HepG2 (cell line): ENCODE measurements around the gene NFATC2. TPM values are rescaled to one million over a fixed set of nuclear protein-coding genes. Genes with fewer than 3 reads are reported as not detected.

ENCODE experiments used
- ATAC-seq: fragments of 200-7000 bp; cut with Tn5 transposase; 3 replicates; pipeline ENCODE4 v1.9.1; 2020; ENCODE audit warnings: mild to moderate bottlenecking, moderate library complexity
- BruUV-seq: library from RNA; stranded (reverse); fragments of 400-500 nt; replicated peaks from 2 replicates; lab custom pipeline; 2021; lab: Mats Ljungman, UMichigan
- CTCF ChIA-PET: fragments of 300-600 bp; formaldehyde crosslinking; extraction: SDS; loops from one replicate; lab custom pipeline; 2021; ENCODE audit warnings: low total read pairs, inconsistent platforms, low intra/inter-chr PET ratio; lab: Yijun Ruan, JAX
- POLR2A ChIA-PET: fragments of 350-600 bp; sonication (Branson Sonifier 250); formaldehyde crosslinking; loops from one replicate; lab custom pipeline; 2020; ENCODE audit warnings: antibody characterized with exemption, inconsistent platforms; lab: Yijun Ruan, JAX
- DNase-seq: peaks from one replicate; pipeline ENCODE4 v3.0.0-alpha.2; 2015; ENCODE audit warnings: low spot score
- FAIRE-seq: peaks from 3 replicates; lab custom pipeline; 2011; peaks lifted over from hg19 to GRCh38; lab: Jason Lieb, UNC
- H2AFZ ChIP-seq: one replicate; pipeline ENCODE4 v1.6.1; 2011; ENCODE audit warnings: low read length, inconsistent platforms
- H3K27ac ChIP-seq: fragments of 300-600 bp; 3 replicates; pipeline ENCODE4 v1.8.0; 2011; ENCODE audit warnings: mixed run types, mild to moderate bottlenecking, mixed read lengths, low read length, inconsistent platforms; ENCODE audit not compliant: insufficient read depth; ENCODE audit errors: extremely low read length
- H3K27me3 ChIP-seq, 2 experiments: fragments of 200-600 bp in 1 of 2; 2 replicates in 1 of 2; 3 replicates in 1 of 2; pipeline versions ENCODE4 v1.6.0 to v1.8.0; 2011; ENCODE audit warnings: low read length in 2 of 2, mild to moderate bottlenecking in 2 of 2, moderate library complexity in 2 of 2, inconsistent platforms in 1 of 2; ENCODE audit not compliant: insufficient read depth in 2 of 2, control insufficient read depth in 1 of 2
- H3K36me3 ChIP-seq, 2 experiments: fragments of 200-600 bp in 1 of 2; replicated peaks in 1 of 2; 2 replicates in 1 of 2; 3 replicates in 1 of 2; pipeline versions ENCODE4 v1.5.1 to v1.8.0; 2011; ENCODE audit warnings: low read length in 2 of 2, inconsistent platforms in 1 of 2; ENCODE audit not compliant: insufficient read depth in 2 of 2, control insufficient read depth in 1 of 2
- H3K4me1 ChIP-seq: 2 replicates; pipeline ENCODE4 v1.5.1; 2012; ENCODE audit warnings: low read length, inconsistent platforms; ENCODE audit not compliant: insufficient read depth
- H3K4me2 ChIP-seq: 2 replicates; pipeline ENCODE4 v1.6.0; 2011; ENCODE audit warnings: low read depth, low read length, inconsistent platforms
- H3K4me3 ChIP-seq, 3 experiments: fragments of 200-600 bp in 1 of 3; sonication (generic), shearing (Covaris generic) in 1 of 3; replicated peaks in 1 of 3; 2 replicates each; pipeline ENCODE4 v1.5.1; 2011 to 2016; ENCODE audit warnings: low read length in 3 of 3, inconsistent platforms in 2 of 3, low read depth in 2 of 3, mild to moderate bottlenecking in 2 of 3, control low read depth in 1 of 3, mixed read lengths in 1 of 3; ENCODE audit not compliant: insufficient read depth in 1 of 3
- H3K79me2 ChIP-seq: one replicate; pipeline ENCODE4 v1.6.1; 2011; ENCODE audit warnings: low read length, inconsistent platforms; ENCODE audit not compliant: insufficient read depth
- H3K9ac ChIP-seq: 2 replicates; pipeline ENCODE4 v1.6.0; 2011; ENCODE audit warnings: mild to moderate bottlenecking, low read depth, low read length, inconsistent platforms; ENCODE audit not compliant: insufficient read depth
- H3K9me3 ChIP-seq: 2 replicates; pipeline ENCODE4 v1.5.1; 2012; ENCODE audit warnings: mild to moderate bottlenecking, low read length
- H4K20me1 ChIP-seq: 2 replicates; pipeline ENCODE4 v1.6.0; 2011; ENCODE audit warnings: inconsistent platforms, mild to moderate bottlenecking, low read length, moderate library complexity; ENCODE audit not compliant: insufficient read depth
- CSRNP1 ChIP-seq: sonication (generic); formaldehyde crosslinking; IDR thresholded peaks from 2 replicates; pipeline ENCODE4 v1.8.1; 2023; ENCODE audit warnings: mild to moderate bottlenecking, missing genetic modification reagents
- DMTF1 ChIP-seq: sonication (generic); formaldehyde crosslinking; IDR thresholded peaks from 2 replicates; pipeline ENCODE4 v1.4.0; 2020; ENCODE audit warnings: mild to moderate bottlenecking, missing genetic modification reagents
- FOXA3 ChIP-seq: IDR thresholded peaks from 2 replicates; pipeline ENCODE4 v1.6.1; 2016; ENCODE audit warnings: missing genetic modification reagents, missing compliant biosample characterization
- HDAC1 ChIP-seq: sonication (generic); formaldehyde crosslinking; IDR thresholded peaks from 2 replicates; pipeline ENCODE4 v1.5.1; 2020; ENCODE audit warnings: mild to moderate bottlenecking, missing genetic modification reagents
- SSRP1 ChIP-seq: IDR thresholded peaks from 2 replicates; pipeline ENCODE4 v1.6.1; 2016; ENCODE audit warnings: control low read depth
- ZFP37 ChIP-seq: sonication (generic); formaldehyde crosslinking; IDR thresholded peaks from 2 replicates; pipeline ENCODE4 v1.4.0; 2020; ENCODE audit warnings: missing genetic modification reagents, borderline replicate concordance
- ZFP41 ChIP-seq: sonication (generic); formaldehyde crosslinking; IDR thresholded peaks from 2 replicates; pipeline ENCODE4 v1.4.0; 2020; ENCODE audit warnings: mild to moderate bottlenecking, missing genetic modification reagents, borderline replicate concordance
- ZNF121 ChIP-seq: sonication (generic); formaldehyde crosslinking; IDR thresholded peaks from 2 replicates; pipeline ENCODE4 v1.5.0; 2020; ENCODE audit warnings: mild to moderate bottlenecking, missing genetic modification reagents
- ZNF234 ChIP-seq: sonication (generic); formaldehyde crosslinking; conservative IDR thresholded peaks from 2 replicates; pipeline ENCODE4 v1.5.1; 2020; ENCODE audit warnings: mild to moderate bottlenecking, missing genetic modification reagents
- ZNF251 ChIP-seq: sonication (generic); formaldehyde crosslinking; IDR thresholded peaks from 2 replicates; pipeline ENCODE4 v1.9.0; 2021; ENCODE audit warnings: mild to moderate bottlenecking, missing genetic modification reagents
- ZNF652 ChIP-seq: IDR thresholded peaks from 2 replicates; pipeline ENCODE4 v1.6.1; 2016; ENCODE audit warnings: low read depth, borderline replicate concordance
- WGBS: methylation state at CpG from one replicate; pipeline ENCODE4 v1.1.6; 2017; ENCODE audit warnings: low lambda C conversion rate; 5-methylcytosine and 5-hydroxymethylcytosine counted together
- in situ Hi-C: cut with HindIII; loops from 2 replicates; pipeline ENCODE4 v1.10.0; 2017; ENCODE audit warnings: low pct_unique_long_range_greater_than_20kb; ENCODE audit not compliant: extremely low pct_ligation_motif_present
- intact Hi-C: fragments of 100-400 bp; cut with micrococcal nuclease; formaldehyde crosslinking; loops from one replicate; pipeline ENCODE4 v1.10.0; 2022; ENCODE audit not compliant: unreplicated experiment
- polyA plus RNA-seq, 8 experiments: library from polyadenylated mRNA; depleted of rRNA in 3 of 8; stranded (reverse) in 7 of 8; unstranded in 1 of 8; fragments of >200 nt; fragmentation: Illumina TruSeq in 4 of 8; extraction: Trizol in 4 of 8; gene quantifications; 2 replicates each; pipeline versions ENCODE4 v1.2.1 to v1.2.3, GENCODE V29; 2011 to 2016; ENCODE audit warnings: low read depth in 4 of 8, missing spikeins in 1 of 8, mixed read lengths in 1 of 8; ENCODE audit not compliant: insufficient read depth in 1 of 8
- total RNA-seq, 5 experiments: library from RNA; depleted of rRNA; stranded (reverse); fragments of >200 nt; fragmentation: Illumina TruSeq; extraction: Trizol; gene quantifications; 2 replicates each; pipeline ENCODE4 v1.2.3, GENCODE V29; 2016; ENCODE audit warnings: low read depth in 1 of 5

Gene NFATC2
- total and polyA plus RNA-seq, 2 of the 13 experiments (the other 11 are each of a cell fraction or from before 2014, with no cell fraction given) = 1.9 to 3.3 TPM

- no peak overlapping the region for H3K4me2 ChIP-seq
- ATAC-seq (no peak), FAIRE-seq (no peak)
Observed at GRCh38 chr20:51362254-51362653, 180.3 kb downstream of the NFATC2 start.

More at GRCh38 chr20:51362254-51362653, 180.3 kb downstream of the NFATC2 start:
- Histone ChIP-seq H3K9ac (no peak overlapping the region), H3K36me3 (no peaks in the 10 kb centered on the region), H3K27me3 (peaks cover 4 to 34% of the 10 kb centered on the region in 2 experiments; a peak in 3 of 5 replicates), H3K4me3 (no peak overlapping the region), H3K27ac (no peak overlapping the region), H2AFZ (no peak overlapping the region), H3K4me1 (no peaks in the 10 kb centered on the region), H3K79me2 (no peaks in the 10 kb centered on the region)
- CTCF ChIA-PET = no interaction called here
- 38% methylated on average over 3 of the region's 3 CpGs for WGBS
- intact Hi-C loops = no loop called here
- no peak for DNase-seq
- in situ Hi-C loops = no loop called here
- POLR2A ChIA-PET = no interaction called here
- BruUV-seq = no TSS peak
- TF ChIP-seq ZNF121 (CRISPR knock-in tag) (no peak), ZFP41 (CRISPR knock-in tag) (no peak), ZNF652 (CRISPR knock-in tag) (no peak), DMTF1 (CRISPR knock-in tag) (no peak), SSRP1 (CRISPR knock-in tag) (no peak), ZNF234 (CRISPR knock-in tag) (no peak), ZNF251 (no peak), FOXA3 (CRISPR knock-in tag) (no peak), HDAC1 (CRISPR knock-in tag) (no peak), ZFP37 (CRISPR knock-in tag) (no peak), CSRNP1 (CRISPR knock-in tag) (no peak)
- TF ChIP-seq, all 625 proteins: peak for 0
- Histone ChIP-seq H4K20me1 (no peaks in the 10 kb centered on the region), H3K9me3 (no peaks in the 10 kb centered on the region)
